WTC11 (cell line): ENCODE data around the gene DGCR2. TPM values are rescaled to one million over a fixed set of nuclear protein-coding genes. Genes with fewer than 3 reads are reported as not detected.

Source experiments
- ATAC-seq: fragments of 200-7000 bp; cut with Tn5 transposase; 2 replicates; pipeline ENCODE4 v1.10.0; 2021; ENCODE audit warnings: mild to moderate bottlenecking, moderate library complexity
- CTCF ChIA-PET: fragments of 300-600 bp; sonication (Branson Sonifier 250); formaldehyde crosslinking; loops from one replicate; lab custom pipeline; 2021; ENCODE audit warnings: antibody characterized with exemption; lab: Charles Lee
- POLR2A ChIA-PET: fragments of 350-600 bp; sonication (Branson Sonifier 250); formaldehyde crosslinking; loops from one replicate; lab custom pipeline; 2021; ENCODE audit warnings: antibody characterized with exemption; lab: Charles Lee
- DNase-seq: peaks from one replicate; pipeline ENCODE4 v3.0.0; 2021; ENCODE audit warnings: low spot score
- H3K27ac Mint-ChIP-seq: 2 replicates; pipeline ENCODE4 v1.8.0; 2021; ENCODE audit warnings: mixed read lengths
- H3K27me3 Mint-ChIP-seq: 2 replicates; pipeline ENCODE4 v1.8.0; 2021; ENCODE audit warnings: low read depth, mild to moderate bottlenecking, moderate library complexity, mixed read lengths
- H3K36me3 Mint-ChIP-seq: 2 replicates; pipeline ENCODE4 v1.8.0; 2021; ENCODE audit warnings: mixed read lengths
- H3K4me1 Mint-ChIP-seq: 2 replicates; pipeline ENCODE4 v1.8.0; 2022; ENCODE audit warnings: mixed read lengths
- H3K4me3 Mint-ChIP-seq: 2 replicates; pipeline ENCODE4 v1.8.0; 2021; ENCODE audit warnings: mild to moderate bottlenecking, moderate library complexity, mixed read lengths
- H3K9me3 Mint-ChIP-seq: 2 replicates; pipeline ENCODE4 v1.8.0; 2021; ENCODE audit warnings: mixed read lengths
- ATF1 ChIP-seq: sonication (generic); formaldehyde crosslinking; IDR thresholded peaks from 2 replicates; pipeline ENCODE4 v1.8.1; 2023; ENCODE audit warnings: mild to moderate bottlenecking, moderate library complexity, missing genetic modification reagents
- FOXJ3 ChIP-seq: sonication (generic); formaldehyde crosslinking; IDR thresholded peaks from 2 replicates; pipeline ENCODE4 v1.9.0; 2021; ENCODE audit warnings: missing genetic modification reagents, mild to moderate bottlenecking, borderline replicate concordance
- IRF1 ChIP-seq: sonication (generic); formaldehyde crosslinking; IDR thresholded peaks from 2 replicates; pipeline ENCODE4 v1.8.0; 2023; ENCODE audit warnings: missing genetic modification reagents
- JAZF1 ChIP-seq: fragments of 250-450 bp; sonication (Bioruptor Pico); IDR thresholded peaks from 2 replicates; pipeline ENCODE4 v1.9.0; 2021; ENCODE audit warnings: moderate library complexity, mild to moderate bottlenecking, inconsistent platforms
- JUN ChIP-seq: sonication (generic); formaldehyde crosslinking; IDR thresholded peaks from 2 replicates; pipeline ENCODE4 v1.8.0; 2023; ENCODE audit warnings: mild to moderate bottlenecking, missing genetic modification reagents
- MAX ChIP-seq: sonication (generic); formaldehyde crosslinking; IDR thresholded peaks from 2 replicates; pipeline ENCODE4 v1.8.0; 2022; ENCODE audit warnings: mild to moderate bottlenecking, missing genetic modification reagents
- MXD4 ChIP-seq: fragments of 250-450 bp; sonication (Bioruptor Pico); IDR thresholded peaks from 2 replicates; pipeline ENCODE4 v1.8.0; 2021; ENCODE audit warnings: mild to moderate bottlenecking, moderate library complexity, borderline replicate concordance
- NR3C1 ChIP-seq: sonication (generic); formaldehyde crosslinking; conservative IDR thresholded peaks from 2 replicates; pipeline ENCODE4 v1.8.1; 2023; ENCODE audit warnings: low read depth, mild to moderate bottlenecking, missing genetic modification reagents
- OVOL2 ChIP-seq: fragments of 250-450 bp; sonication (Bioruptor Pico); IDR thresholded peaks from 2 replicates; pipeline ENCODE4 v1.9.0; 2021; ENCODE audit warnings: mild to moderate bottlenecking, borderline replicate concordance
- RELA ChIP-seq: sonication (generic); formaldehyde crosslinking; IDR thresholded peaks from 2 replicates; pipeline ENCODE4 v1.8.1; 2022; ENCODE audit warnings: missing genetic modification reagents, mild to moderate bottlenecking, borderline replicate concordance
- RORB ChIP-seq: fragments of 250-450 bp; sonication (Bioruptor Pico); IDR thresholded peaks from 2 replicates; pipeline ENCODE4 v1.9.0; 2021; ENCODE audit warnings: mild to moderate bottlenecking
- STAT6 ChIP-seq: sonication (generic); formaldehyde crosslinking; conservative IDR thresholded peaks from 2 replicates; pipeline ENCODE4 v1.8.1; 2023; ENCODE audit warnings: mild to moderate bottlenecking, low read depth, missing genetic modification reagents, moderate library complexity
- TEAD4 ChIP-seq: sonication (generic); formaldehyde crosslinking; IDR thresholded peaks from 2 replicates; pipeline ENCODE4 v1.8.0; 2022; ENCODE audit warnings: mild to moderate bottlenecking, missing genetic modification reagents
- TP53 ChIP-seq: sonication (generic); formaldehyde crosslinking; IDR thresholded peaks from 2 replicates; pipeline ENCODE4 v1.8.1; 2023; ENCODE audit warnings: mild to moderate bottlenecking, missing genetic modification reagents
- ZNF232 ChIP-seq: sonication (generic); formaldehyde crosslinking; IDR thresholded peaks from 2 replicates; pipeline ENCODE4 v1.8.0; 2022; ENCODE audit warnings: mild to moderate bottlenecking, missing genetic modification reagents
- ZNF317 ChIP-seq: sonication (generic); formaldehyde crosslinking; IDR thresholded peaks from 2 replicates; pipeline ENCODE4 v1.8.1; 2023; ENCODE audit warnings: low read depth, mild to moderate bottlenecking, moderate library complexity, missing genetic modification reagents, borderline replicate concordance
- total RNA-seq: library from RNA; stranded (reverse); gene quantifications from 3 replicates; pipeline ENCODE4 v1.2.3, GENCODE V29; 2021
- TF ChIP-seq, protein P1 (sequence below): sonication (generic); formaldehyde crosslinking; IDR thresholded peaks from 2 replicates; pipeline ENCODE4 v1.8.1; 2023; ENCODE audit warnings: mild to moderate bottlenecking, missing genetic modification reagents, moderate library complexity
- TF ChIP-seq, protein P2 (sequence below): sonication (generic); formaldehyde crosslinking; IDR thresholded peaks from 2 replicates; pipeline ENCODE4 v1.8.1; 2023; ENCODE audit warnings: mild to moderate bottlenecking, missing genetic modification reagents
- TF ChIP-seq, protein P3 (sequence below): sonication (generic); formaldehyde crosslinking; IDR thresholded peaks from 2 replicates; pipeline ENCODE4 v1.8.1; 2023; ENCODE audit warnings: mild to moderate bottlenecking, missing genetic modification reagents, borderline replicate concordance

Gene DGCR2
- total RNA-seq, 1 experiment from 2014 or later: 64.2 TPM

DNA sequence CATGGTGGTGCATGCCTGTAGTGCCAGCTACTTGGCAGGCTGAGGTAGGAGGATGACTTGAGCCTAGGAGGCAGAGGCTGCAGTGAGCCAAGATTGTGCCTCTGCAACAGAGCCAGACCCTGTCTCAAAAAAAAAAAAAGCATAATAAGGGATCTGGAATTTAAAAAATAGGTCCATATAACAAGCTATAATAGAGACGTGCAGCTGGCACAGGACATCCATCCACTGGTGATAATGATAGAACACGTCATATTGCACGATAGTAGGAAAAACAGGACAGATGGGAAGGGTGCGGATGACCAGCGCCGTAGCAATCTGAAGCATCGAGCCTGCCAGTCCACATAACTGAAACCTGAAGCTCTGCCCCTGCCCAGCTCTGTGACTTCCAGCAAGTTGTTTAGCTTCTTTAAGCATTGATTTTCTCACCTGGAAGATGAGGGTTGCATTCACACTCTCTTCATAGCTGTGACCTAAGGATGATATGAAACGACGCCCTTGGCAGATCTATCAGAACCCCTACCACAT is 125.8 kb downstream of the DGCR2 start:
- POLR2A ChIA-PET: no interaction called here

GRCh38 chr22:18995327-18995711 is 126.9 kb downstream of the DGCR2 start:
- no peak for ATAC-seq
- TF ChIP-seq FOXJ3 (CRISPR knock-in tag): no peak
- TF ChIP-seq NR3C1 (CRISPR knock-in tag): no peak
- TF ChIP-seq ZNF317 (CRISPR knock-in tag): no peak
- no peak for TF ChIP-seq MAX (CRISPR knock-in tag)
- no peak for TF ChIP-seq MXD4 (CRISPR knock-in tag)
- no peak for TF ChIP-seq RELA (CRISPR knock-in tag)
- TF ChIP-seq RORB (CRISPR knock-in tag): no peak
- TF ChIP-seq, all 79 proteins: peak for 0
- ChIA-PET CTCF (no interaction called here), POLR2A (no interaction called here)
- Mint-ChIP-seq H3K4me1 (no peaks in the 10 kb centered on the region), H3K9me3 (no peaks in the 10 kb centered on the region), H3K27me3 (no peaks in the 10 kb centered on the region), H3K27ac (no peak overlapping the region), H3K36me3 (no peaks in the 10 kb centered on the region), H3K4me3 (no peak overlapping the region)
- DNase-seq: no peak

More for the DNA sequence above, 125.8 kb downstream of the DGCR2 start:
- no peak overlapping the region for H3K27ac Mint-ChIP-seq
- no peaks in the 10 kb centered on the region; the same call in 1 of the 2 replicates for H3K27me3 Mint-ChIP-seq
- no peaks in the 10 kb centered on the region for H3K9me3 Mint-ChIP-seq
- H3K4me1 Mint-ChIP-seq: no peaks in the 10 kb centered on the region
- TF ChIP-seq ATF1 (CRISPR knock-in tag) (no peak), OVOL2 (CRISPR knock-in tag) (no peak), TP53 (CRISPR knock-in tag) (no peak), ZNF232 (no peak)
- CTCF ChIA-PET: interaction anchor here (0.9 to 1.1 kb wide), 3 partner anchors 14 to 87 kb away, joined by 3 to 4 read pairs (median 3); no protein-coding TSS in a partner anchor
- DNase-seq (no peak), ATAC-seq (no peak)
- H3K36me3 Mint-ChIP-seq: no peaks in the 10 kb centered on the region
- H3K4me3 Mint-ChIP-seq: no peak overlapping the region

DNA sequence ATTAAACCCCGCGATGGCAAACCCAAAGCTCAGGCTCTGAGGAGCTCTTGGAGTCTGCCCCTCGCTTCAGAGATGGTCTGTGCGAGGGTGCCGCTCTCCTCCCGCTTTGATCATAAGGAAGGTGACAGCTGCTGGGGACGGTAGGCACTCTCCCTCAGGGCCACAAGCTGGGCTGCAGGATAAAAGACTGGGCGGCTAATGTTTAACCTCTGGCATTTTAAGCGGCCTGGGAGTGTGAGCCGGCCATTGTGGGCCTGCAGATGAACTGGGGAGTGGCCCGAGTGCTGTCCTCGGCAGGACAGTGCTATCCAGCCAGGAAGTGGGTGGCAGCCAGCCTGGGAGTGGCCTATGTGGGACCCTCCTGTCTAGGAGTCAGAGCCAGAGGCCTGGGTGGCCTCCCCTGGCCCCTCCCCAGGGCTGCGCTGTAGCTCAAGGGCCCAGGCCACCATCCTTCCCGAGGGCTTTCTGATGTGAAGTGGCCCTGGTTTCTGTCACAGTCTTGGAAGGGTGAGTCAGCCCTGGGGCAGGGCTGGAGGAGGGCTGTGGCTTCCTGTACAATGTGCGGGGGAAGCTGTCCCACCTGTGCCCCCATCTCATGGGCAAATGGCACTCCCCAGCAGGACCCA is 127.4 kb downstream of the DGCR2 start:
- H3K4me1 Mint-ChIP-seq: no peaks in the 10 kb centered on the region
- POLR2A ChIA-PET: no interaction called here
- no peak overlapping the region for H3K27ac Mint-ChIP-seq
- no peaks in the 10 kb centered on the region for H3K9me3 Mint-ChIP-seq
- TF ChIP-seq OVOL2 (CRISPR knock-in tag): no peak
- TF ChIP-seq IRF1 (CRISPR knock-in tag): no peak
- TF ChIP-seq, protein P1, sequence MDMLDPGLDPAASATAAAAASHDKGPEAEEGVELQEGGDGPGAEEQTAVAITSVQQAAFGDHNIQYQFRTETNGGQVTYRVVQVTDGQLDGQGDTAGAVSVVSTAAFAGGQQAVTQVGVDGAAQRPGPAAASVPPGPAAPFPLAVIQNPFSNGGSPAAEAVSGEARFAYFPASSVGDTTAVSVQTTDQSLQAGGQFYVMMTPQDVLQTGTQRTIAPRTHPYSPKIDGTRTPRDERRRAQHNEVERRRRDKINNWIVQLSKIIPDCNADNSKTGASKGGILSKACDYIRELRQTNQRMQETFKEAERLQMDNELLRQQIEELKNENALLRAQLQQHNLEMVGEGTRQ (CRISPR knock-in tag): no peak
- no peak for TF ChIP-seq JUN (CRISPR knock-in tag)
- TF ChIP-seq, protein P2, sequence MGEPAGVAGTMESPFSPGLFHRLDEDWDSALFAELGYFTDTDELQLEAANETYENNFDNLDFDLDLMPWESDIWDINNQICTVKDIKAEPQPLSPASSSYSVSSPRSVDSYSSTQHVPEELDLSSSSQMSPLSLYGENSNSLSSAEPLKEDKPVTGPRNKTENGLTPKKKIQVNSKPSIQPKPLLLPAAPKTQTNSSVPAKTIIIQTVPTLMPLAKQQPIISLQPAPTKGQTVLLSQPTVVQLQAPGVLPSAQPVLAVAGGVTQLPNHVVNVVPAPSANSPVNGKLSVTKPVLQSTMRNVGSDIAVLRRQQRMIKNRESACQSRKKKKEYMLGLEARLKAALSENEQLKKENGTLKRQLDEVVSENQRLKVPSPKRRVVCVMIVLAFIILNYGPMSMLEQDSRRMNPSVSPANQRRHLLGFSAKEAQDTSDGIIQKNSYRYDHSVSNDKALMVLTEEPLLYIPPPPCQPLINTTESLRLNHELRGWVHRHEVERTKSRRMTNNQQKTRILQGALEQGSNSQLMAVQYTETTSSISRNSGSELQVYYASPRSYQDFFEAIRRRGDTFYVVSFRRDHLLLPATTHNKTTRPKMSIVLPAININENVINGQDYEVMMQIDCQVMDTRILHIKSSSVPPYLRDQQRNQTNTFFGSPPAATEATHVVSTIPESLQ (CRISPR knock-in tag): no peak
- no peak for TF ChIP-seq RELA (CRISPR knock-in tag)
- no peak for TF ChIP-seq MAX (CRISPR knock-in tag)
- TF ChIP-seq STAT6: no peak
- TF ChIP-seq, protein P3, sequence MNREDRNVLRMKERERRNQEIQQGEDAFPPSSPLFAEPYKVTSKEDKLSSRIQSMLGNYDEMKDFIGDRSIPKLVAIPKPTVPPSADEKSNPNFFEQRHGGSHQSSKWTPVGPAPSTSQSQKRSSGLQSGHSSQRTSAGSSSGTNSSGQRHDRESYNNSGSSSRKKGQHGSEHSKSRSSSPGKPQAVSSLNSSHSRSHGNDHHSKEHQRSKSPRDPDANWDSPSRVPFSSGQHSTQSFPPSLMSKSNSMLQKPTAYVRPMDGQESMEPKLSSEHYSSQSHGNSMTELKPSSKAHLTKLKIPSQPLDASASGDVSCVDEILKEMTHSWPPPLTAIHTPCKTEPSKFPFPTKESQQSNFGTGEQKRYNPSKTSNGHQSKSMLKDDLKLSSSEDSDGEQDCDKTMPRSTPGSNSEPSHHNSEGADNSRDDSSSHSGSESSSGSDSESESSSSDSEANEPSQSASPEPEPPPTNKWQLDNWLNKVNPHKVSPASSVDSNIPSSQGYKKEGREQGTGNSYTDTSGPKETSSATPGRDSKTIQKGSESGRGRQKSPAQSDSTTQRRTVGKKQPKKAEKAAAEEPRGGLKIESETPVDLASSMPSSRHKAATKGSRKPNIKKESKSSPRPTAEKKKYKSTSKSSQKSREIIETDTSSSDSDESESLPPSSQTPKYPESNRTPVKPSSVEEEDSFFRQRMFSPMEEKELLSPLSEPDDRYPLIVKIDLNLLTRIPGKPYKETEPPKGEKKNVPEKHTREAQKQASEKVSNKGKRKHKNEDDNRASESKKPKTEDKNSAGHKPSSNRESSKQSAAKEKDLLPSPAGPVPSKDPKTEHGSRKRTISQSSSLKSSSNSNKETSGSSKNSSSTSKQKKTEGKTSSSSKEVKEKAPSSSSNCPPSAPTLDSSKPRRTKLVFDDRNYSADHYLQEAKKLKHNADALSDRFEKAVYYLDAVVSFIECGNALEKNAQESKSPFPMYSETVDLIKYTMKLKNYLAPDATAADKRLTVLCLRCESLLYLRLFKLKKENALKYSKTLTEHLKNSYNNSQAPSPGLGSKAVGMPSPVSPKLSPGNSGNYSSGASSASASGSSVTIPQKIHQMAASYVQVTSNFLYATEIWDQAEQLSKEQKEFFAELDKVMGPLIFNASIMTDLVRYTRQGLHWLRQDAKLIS (CRISPR knock-in tag): no peak
- TF ChIP-seq JAZF1 (CRISPR knock-in tag): no peak
- TF ChIP-seq TEAD4 (CRISPR knock-in tag): no peak
- TF ChIP-seq FOXJ3 (CRISPR knock-in tag): no peak
- TF ChIP-seq, all 79 proteins: peak for 0
- ATAC-seq (no peak), DNase-seq (no peak)
- no peaks in the 10 kb centered on the region for H3K27me3 Mint-ChIP-seq
- no peaks in the 10 kb centered on the region for H3K36me3 Mint-ChIP-seq
- no peak overlapping the region for H3K4me3 Mint-ChIP-seq
- CTCF ChIA-PET: no interaction called here
